GM18867 (cell line): ENCODE results near the gene HECTD4.

Source experiments
- ATAC-seq: cut with Tn5 transposase; IDR thresholded peaks from one replicate; pipeline ENCODE4 v1.9.1; 2021; ENCODE audit warnings: mild to moderate bottlenecking, moderate library complexity; ENCODE audit not compliant: unreplicated experiment

HECTD4 gene

GRCh38 chr12:112219195-112219594 lies 163.0 kb downstream of the HECTD4 start:
- ATAC-seq = no peak

GRCh38 chr12:112218150-112218549 lies 164.1 kb downstream of the HECTD4 start:
- no peak for ATAC-seq

DNA sequence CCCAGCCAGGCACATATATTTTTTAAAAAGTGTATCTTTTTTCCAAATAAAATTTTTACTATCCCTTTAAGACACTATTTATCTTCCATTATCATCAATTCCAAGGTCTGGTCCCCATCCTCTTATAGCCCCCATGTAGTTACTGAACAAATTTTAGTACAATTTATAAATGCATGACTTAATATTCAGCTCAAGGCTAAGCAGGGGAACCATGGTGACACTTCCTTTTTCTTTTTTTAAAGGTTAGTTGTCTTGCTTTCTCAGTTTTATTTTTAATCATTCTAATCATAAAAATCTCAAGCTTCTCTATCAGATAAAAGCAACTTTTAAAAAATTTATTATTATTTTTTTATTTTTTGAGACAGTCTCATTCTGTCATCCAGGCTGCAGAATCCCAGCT lies 164.6 kb downstream of the HECTD4 start:
- no peak for ATAC-seq

- no peak for ATAC-seq
Measured at GRCh38 chr12:112216223-112216622, 166.0 kb downstream of the HECTD4 start.

DNA sequence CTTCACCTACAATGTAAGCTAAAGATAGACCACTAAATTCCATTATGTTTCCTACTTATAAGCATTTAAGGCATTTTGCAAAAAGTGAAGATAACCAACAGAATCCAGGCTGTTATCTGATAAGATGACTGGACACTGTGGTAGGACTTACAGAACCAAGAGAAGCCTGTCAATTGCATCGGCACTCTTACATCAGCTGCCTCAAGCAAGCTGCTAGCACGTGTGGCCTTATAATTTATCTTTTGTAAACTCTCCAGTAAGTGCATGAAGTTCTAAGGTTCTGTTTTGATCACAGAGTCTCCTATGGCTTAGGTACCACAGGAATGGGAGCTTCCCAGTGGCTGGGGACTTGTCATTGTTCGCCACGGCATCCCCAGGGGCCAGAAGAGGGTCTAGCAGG lies 168.2 kb downstream of the HECTD4 start:
- ATAC-seq = no peak

DNA sequence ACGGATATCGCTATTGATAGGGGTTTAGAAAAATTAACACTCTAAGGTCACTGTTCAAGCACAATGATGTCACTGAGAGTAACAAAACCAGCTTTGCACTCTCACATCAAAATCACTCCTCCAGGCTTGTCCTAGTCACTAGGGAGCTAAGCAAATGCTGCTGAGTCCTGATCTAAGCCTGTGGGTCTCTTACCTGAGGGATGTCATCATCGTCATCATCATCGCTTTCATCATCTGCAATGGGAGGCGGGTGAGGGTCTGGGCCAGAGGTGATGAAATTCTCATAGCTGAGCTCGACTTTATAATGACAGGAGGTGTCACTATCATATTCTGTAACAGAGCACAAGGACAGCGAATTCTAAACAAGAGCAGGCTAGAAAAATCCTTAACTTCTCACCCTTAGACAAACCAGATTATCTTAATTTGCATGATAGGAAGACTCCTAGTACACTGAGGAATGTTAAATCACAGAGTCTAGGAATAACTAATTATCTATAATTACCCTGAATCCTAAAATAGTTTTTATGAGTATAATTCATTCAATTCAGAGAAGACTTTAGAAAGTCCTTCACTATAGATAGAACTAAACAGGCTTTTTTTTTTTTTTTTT lies 173.8 kb downstream of the HECTD4 start:
- ATAC-seq = no peak

- ATAC-seq = no peak
Measured at GRCh38 chr12:112207397-112207924, 174.8 kb downstream of the HECTD4 start.

DNA sequence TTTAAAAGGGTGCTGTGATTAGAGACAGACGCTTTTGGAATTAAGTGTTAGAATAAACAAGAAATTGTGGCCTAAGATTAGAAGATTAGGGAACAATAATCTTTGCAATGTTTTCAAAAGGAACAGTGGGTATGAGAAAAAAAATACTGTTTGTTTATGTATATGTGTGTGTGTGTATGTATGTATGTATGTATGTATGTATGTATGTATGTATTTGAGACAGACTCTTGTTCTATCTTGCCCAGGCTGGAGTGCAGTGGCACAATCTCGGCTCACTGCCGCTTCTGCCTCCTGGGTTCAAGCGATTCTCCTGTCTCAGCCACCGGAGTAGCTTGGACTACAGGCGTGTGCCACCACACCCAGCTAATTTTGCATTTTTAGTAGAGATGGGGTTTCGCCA lies 175.3 kb downstream of the HECTD4 start:
- ATAC-seq = no peak

DNA sequence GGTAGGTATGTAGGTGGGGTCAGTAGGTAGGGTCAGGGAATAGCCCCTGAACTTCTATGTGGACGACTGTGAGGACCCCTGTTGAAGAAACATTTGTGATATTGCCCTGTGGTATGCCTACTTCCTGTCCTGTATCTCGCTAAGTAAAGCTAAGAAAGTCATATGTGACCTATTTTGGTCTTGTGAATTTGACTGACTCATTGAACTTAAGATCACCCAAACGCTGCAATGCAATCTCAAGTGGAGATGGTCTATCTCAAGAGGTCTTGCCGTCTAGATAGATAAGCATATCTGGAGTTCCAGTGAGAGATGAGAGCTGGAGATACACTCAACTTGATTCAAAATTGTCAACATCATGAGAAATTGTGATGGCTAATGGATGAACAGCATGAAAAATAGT lies 183.1 kb downstream of the HECTD4 start:
- ATAC-seq = no peak

- ATAC-seq = no peak
Measured at GRCh38 chr12:112198120-112198733, 184.0 kb downstream of the HECTD4 start.

DNA sequence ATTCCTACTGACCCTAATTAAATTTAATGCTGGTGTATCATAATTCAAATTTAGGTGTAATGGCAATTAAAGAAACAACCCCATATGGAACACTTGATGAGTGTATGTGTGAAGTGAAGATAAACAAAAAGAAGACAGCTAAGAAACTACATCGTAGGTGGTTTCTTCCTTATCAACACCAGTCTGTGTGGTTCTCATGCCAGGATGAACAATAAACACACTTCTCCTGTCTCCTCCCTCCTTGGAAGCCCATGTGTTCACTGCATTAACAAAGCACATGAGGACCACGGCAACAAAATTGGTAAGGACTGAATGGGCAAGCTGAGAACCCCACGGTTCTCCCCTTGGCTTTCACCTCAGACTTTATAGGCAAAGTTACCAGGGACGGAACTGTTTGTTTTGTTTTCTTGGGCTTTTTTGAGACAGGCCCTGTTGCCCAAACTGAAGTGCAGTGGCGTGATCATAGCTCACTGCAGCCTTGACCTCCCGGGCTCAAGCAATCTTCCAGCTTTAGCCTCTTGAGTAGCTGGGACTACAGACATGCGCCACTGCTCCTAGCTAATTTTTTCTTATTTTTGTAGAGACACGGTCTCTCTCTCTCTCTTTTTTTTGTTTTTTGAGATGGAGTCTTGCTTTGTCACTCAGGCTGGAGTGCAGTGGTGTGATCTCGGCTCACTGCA lies 185.9 kb downstream of the HECTD4 start:
- ATAC-seq = no peak

- ATAC-seq = no peak
Measured at GRCh38 chr12:112194601-112195247, 187.5 kb downstream of the HECTD4 start.

DNA sequence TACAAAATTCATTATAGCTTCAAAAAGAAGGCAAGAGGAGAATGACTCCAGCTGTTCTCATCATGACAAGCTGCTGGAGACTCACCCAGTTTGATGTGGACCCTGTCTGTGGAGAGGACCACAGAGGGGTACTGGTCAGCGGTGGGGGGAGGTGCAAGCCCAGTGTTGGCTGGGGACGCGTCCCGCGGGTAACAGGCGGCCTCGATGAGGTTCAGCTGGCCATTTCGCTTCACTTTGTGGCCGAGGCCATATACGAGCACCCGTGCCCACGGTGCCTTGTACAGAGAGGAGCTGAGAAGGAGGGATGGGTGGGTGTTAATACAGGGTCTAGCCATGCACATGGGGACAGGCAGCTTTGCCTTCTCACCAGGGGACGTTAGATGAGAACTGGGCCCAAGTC lies 189.8 kb downstream of the HECTD4 start:
- no peak for ATAC-seq

DNA sequence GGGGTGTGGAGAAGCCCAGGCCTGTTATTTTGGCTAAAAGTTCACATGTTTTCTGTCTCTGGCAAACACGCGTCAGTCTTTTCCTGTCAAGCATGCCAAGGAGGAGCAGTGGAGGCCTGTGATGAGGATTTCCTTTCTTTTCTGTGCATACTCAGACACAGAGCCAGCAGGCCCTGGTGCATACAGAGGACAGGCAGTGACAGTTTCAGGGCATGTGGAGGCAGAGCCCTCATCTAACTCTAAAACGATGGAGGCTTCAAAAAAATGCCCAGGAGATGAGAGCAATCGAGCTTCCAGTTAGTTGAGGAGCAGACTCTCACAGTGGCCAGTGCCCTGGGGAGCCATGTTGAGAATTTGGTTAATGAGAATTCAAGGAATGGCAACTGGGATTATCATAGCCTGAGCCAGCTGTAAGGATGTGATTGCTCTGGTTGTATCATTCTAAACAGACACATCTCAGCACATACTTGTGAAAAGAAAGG lies 190.3 kb downstream of the HECTD4 start:
- no peak for ATAC-seq

DNA sequence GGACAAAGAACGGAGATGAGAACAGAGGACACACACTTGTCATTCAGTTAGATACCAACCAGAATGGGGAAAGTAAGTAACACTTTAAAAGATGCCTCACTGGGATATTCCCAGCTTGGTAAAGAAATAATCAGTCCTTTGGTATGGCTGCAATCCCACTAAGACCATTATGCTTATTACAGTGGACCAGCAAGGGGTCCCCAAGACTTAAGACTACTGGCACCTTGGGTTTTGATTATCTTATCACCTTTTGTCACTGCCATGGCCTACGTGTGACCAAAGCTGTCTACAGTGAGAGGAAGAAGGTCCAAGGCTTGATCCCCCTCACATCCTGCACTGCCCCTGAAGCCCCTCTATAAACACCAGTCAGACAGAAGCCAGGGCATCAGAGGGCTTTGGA lies 191.0 kb downstream of the HECTD4 start:
- ATAC-seq = no peak

DNA sequence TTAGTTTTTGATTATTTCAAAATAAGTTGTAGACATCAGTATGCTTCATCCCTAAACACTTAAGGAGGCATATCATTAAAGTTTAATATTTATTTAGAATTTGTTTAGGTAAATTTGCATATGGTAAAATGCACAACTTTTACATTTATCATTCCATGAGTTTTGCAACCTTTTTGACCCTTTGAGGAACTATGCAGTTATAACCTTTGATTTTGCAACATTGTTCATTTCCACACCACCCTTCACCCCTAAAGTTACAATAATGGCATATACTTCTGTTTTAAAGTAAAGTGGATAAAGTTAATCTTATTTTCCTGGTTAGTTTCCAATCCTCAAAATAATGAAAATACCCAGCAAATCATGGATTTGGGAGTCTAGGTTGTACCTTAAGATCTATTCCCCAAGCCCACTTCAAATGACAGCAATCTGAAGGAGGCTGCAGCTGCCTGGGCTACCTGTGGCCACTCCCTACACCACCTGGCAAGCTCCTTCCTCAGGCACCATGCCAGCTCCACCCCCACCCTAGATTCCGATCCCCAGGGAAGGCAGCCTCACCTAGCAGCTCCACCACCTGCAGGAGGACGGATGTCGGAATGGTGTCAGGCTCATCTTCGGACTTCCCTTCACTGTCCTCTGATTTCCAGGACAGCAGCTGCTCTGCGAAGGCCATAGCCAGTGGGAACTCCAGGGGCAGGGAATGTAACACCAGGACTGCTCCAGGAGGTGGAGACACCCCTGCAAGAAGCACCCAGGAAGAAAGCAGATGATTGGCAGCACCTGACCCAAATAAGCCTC lies 191.8 kb downstream of the HECTD4 start:
- ATAC-seq = no peak

DNA sequence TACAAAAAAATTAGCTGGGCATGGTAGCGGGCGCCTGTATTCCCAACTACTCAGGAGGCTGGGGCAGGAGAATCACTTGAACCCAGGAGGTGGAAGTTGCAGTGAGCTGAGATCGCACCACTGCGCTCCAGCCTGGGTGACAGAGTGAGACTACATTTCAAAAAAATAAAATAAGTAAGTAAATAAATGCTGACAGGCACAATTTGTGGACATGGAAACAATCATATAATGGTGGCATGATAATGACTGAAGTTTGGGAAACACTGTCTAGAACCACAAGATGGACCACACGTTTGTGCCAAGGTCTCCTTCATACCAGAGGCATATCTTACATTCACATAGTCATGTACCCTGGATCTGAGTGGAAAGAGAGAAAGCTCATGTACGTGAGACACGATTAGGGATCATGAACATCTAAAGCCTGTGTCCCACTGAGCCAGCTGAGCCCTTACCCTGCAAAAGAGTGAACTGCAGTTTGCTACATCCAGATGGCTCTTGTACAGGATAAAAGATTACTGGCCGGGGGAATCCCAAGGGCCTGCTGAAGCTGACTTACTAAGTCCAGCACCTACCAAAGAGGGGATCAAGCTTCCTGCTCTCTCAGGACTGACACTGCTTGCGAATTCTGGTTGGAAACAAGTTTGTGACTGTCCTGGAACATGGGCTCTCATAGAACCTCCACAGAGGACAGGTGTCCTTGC lies 194.0 kb downstream of the HECTD4 start:
- no peak for ATAC-seq

- no peak for ATAC-seq
Measured at GRCh38 chr12:112185093-112185923, 196.9 kb downstream of the HECTD4 start.
